K562 treated with DMSO at 1 percent for 24 hours (cell line): ENCODE results near the gene UNC45A. TPM values are rescaled to one million over a fixed set of nuclear protein-coding genes. Genes with fewer than 3 reads are reported as not detected.

ENCODE experiments used
- total RNA-seq: library from RNA; unstranded; fragments of 300-600 nt; gene quantifications from 2 replicates; pipeline ENCODE4 v1.2.3, GENCODE V29; 2022; ENCODE audit warnings: low read depth; ENCODE audit not compliant: insufficient read depth

UNC45A gene, protein sequence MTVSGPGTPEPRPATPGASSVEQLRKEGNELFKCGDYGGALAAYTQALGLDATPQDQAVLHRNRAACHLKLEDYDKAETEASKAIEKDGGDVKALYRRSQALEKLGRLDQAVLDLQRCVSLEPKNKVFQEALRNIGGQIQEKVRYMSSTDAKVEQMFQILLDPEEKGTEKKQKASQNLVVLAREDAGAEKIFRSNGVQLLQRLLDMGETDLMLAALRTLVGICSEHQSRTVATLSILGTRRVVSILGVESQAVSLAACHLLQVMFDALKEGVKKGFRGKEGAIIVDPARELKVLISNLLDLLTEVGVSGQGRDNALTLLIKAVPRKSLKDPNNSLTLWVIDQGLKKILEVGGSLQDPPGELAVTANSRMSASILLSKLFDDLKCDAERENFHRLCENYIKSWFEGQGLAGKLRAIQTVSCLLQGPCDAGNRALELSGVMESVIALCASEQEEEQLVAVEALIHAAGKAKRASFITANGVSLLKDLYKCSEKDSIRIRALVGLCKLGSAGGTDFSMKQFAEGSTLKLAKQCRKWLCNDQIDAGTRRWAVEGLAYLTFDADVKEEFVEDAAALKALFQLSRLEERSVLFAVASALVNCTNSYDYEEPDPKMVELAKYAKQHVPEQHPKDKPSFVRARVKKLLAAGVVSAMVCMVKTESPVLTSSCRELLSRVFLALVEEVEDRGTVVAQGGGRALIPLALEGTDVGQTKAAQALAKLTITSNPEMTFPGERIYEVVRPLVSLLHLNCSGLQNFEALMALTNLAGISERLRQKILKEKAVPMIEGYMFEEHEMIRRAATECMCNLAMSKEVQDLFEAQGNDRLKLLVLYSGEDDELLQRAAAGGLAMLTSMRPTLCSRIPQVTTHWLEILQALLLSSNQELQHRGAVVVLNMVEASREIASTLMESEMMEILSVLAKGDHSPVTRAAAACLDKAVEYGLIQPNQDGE
- 92.9 and 101 TPM in 2 replicates for total RNA-seq

DNA sequence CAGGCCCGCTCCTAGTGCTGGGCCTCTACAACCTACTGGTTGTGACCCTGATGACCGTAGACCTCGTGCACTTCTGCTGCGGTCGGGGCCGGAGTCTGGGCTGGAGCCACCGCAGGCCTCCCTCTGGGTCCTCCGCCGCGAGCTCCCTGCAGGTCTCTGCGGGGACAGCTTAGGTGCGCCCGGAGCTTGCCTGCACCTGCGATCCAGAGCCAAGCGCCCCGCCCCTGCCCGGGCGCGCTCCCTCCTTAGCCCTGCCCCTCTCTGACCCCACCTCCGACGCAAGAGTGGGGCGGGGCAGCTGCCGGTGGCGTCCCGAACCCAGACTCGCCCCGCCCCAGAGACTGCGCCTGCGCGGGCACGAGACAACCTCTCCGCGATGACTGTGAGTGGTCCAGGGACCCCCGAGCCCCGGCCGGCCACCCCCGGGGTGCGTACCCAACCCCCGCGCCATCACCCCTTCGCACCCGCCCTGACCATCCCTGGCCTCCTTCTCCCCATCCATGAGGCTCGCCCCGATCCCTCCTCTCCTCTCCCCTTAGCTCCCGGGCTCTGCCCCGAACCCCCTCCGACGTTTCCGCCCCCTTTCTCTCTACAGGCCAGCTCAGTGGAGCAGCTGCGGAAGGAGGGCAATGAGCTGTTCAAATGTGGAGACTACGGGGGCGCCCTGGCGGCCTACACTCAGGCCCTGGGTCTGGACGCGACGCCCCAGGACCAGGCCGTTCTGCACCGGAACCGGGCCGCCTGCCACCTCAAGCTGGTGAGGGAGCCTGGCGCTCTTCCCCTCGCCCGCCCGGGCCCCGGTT is at the start of gene UNC45A:
Gene UNC45A (plus strand): TSS at position 337 of the 803 bp plus-strand sequence. CDS start 40 bp downstream, at position 377.

DNA sequence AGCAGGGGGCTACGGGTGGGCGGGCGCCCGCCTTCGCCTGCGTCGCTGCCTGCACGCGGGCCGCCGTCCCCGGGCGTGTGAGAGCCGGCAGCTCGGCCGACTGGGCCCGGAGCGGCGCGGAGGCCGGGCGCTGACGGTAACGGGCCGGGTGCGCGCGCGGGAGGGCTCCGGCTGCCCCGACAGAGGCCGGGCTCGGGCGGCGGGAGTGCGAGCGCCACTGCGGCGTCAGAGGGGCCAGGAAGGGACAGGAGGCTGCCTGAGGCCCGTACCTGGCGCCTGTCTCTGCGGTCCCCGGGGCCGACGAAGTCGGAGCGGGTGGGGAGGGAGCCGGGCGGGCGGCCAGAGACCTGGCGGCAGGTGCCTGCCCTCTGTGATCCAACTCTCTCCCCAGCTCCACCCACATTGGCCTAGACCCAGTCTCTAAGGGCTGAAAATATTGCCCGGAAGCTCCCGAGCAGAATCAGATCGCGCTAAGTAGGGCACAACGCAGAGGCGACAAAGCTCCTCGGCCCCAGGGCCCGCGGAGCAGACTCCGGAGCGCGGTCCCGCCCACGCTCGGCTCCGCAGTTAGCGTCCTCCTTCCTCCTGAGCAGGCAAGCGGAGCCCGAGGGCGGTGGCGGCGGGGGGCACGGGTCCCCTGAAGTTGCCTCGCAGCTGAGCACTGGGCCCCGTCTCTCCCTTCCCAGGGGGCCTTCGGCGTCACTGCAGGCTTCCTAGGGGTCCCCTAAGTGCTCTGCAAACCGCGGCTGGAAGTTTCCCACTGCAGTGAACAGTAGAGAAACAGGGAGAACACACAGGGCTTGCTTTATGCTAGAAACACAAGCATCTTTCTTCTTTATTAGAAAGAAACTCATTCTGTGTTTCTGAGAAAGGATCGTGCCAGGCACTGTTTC is 32.0 kb upstream of the UNC45A start, which contains the start of gene MAN2A2:
Gene MAN2A2 (plus strand): TSS at position 463 of the 893 bp plus-strand sequence. CDS start 906 bp downstream, outside the sequence.

DNA sequence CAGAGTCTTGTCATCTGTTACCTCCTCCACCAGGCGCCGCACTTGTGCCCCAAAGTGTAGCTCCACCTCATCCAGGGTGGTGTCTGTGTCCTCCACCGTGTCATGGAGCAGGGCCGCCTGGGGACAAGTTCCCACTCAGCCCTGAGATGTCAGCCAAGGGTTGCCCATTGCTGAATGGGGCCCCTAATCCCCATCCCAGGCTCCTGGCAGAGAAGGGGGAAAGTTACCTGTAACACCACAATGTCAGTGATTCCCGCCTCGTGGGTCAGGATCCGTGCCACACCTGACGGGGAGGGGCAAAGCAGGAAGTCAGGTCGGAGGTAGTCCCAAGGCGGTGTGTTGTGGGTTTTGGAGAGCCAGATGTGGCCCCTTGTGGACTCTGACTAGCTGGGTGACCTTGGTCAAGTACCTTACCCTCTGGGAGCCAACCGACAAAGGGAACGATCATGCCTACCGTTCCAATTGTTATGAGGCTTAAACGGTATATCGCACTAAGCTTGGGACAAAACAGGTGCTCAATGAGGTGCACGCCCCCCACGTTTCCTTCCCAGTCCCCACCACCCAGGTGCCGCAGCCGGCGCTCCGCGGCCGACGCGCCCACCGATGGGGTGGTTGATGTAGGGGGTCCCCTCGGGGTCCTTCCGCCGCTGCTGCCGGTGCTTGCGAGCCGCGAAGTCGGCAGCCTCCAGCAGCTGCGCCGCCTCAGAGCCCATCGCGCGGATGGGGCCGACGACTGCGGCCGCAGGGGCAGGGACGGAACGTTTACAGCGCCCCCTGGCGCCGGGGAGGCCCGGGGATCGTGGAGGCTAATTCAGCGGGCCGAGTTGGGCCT is 3.0 kb upstream of the UNC45A start, which contains the start of gene HDDC3:
Gene HDDC3 (minus strand): TSS at position 722 of the 832 bp plus-strand sequence. CDS start 9 bp downstream, at position 713.

DNA sequence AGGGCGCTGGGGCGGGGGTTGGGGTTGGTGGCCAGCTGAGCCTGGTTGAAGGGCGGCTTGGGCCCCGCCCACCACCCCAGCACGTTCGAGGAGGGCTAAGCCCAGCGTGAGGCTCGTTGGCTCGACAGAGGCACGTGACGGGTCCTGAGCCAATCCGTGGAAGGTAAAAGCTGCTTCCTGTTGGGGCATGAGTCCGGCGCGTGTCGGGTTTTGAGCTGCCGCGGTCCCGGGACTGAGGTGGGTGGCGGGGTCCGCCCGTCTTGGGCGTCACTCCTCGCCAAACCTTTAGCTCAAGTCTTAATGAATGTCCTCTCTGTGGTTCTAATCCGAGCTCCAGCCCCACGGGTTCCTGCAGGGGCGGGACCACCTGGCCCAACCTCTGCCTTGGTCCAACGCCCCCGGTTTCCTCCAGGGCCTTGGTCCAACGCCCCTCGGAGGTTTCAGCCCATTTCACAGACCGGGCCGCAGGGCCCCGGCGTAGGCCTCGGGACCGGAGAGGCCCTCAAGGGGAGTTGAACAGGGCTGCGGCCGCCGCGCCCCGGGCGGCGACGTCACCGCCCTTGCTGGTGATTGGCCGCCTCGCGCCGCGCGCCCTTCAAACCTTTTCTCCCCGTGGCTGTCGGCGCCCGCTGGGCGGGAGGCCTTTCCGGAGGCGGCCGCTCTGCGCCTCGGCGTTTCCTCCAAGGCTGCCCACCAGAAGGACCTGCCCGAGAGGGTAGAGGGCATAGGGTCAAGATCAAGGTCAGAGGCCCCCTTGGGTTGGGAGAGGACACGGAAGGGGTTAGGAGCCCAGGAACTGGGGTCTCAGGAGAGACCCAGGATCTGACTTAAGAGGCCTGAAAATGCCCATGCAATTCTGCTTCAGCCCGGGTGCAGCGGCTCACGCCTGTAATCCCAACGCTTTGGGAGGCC is 19.9 kb downstream of the UNC45A start, which contains the start of gene RCCD1:
Gene RCCD1 (plus strand): TSS at position 173 of the 912 bp plus-strand sequence. CDS start 1,851 bp downstream, outside the sequence.

DNA sequence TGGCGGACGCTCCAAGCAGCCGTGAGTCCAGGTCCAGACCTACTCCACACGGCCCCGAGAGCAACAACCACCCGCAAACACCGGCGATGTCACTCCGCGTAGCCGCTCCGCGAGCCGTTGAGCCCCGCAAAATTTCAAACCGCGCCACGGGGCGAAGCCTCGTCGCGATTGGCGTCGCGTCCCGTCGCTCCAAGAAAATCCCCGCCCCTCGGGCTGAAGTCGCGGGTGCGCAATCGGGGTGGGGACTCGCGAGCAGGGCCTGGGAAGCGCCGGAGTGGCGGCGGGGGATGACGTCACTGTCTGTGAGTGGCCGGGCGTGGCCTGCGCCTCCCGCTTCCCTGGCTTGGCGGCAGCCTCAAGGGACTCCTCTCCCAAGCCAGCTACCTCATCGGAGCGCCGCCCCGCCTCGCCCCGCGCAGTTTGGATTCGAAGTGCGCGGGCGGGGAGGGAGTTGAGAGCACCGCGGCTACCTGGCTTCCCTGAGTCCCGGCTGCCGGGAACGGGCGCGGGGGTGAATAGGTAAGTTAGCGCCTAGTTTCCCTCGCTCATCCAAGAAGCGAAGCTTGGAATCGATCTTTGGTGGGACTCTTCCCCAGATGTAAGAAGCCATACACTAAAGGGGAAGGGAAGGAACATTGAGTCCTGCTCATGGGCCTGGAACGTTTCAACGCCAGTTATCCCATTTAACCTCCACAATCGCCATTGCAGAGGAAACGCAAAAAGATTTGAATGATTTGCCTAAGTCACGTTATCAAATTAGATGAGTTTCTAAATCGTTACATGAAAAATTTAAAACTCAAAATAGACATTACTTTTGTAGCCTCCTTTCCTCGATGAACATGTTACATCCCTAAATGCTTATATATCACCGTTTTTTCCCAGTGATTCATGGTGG is 59.6 kb downstream of the UNC45A start, which contains the start of gene PRC1:
Gene PRC1 (minus strand): TSS at position 119 of the 895 bp plus-strand sequence. CDS start 118 bp downstream, at position 1.

Other genes starting within 250 kb of the UNC45A start
- 15.7 and 16.5 TPM in 2 replicates for gene BLM, start 217.9 kb upstream of the UNC45A start, total RNA-seq
- 122 and 128 TPM in 2 replicates for gene FURIN, start 66.7 kb upstream of the UNC45A start, total RNA-seq
- gene FES, start 50.8 kb upstream of the UNC45A start, total RNA-seq, result 5.5 and 5.7 TPM in 2 replicates
- 88.4 and 96.7 TPM in 2 replicates for gene MAN2A2, start 32.0 kb upstream of the UNC45A start, total RNA-seq
- 25.5 and 26.9 TPM in 2 replicates for gene HDDC3, start 2.7 kb upstream of the UNC45A start, total RNA-seq
- 42.8 and 47.4 TPM in 2 replicates for gene RCCD1, start 19.6 kb downstream of the UNC45A start, total RNA-seq
- 141 and 143 TPM in 2 replicates for gene PRC1, start 59.2 kb downstream of the UNC45A start, total RNA-seq
- 20.4 and 23.3 TPM in 2 replicates for gene VPS33B, start 87.3 kb downstream of the UNC45A start, total RNA-seq
- gene SV2B, start 165.0 kb downstream of the UNC45A start, total RNA-seq, result 0.21 and 0.29 TPM in 2 replicates